GM21381 (cell line): Measurements from ENCODE around the gene RFC4.
"Not testable (repeated sequence)": the region's sequence is repeated elsewhere in the genome, so short reads cannot be mapped to it uniquely, and the experiment has no call there.

ENCODE experiments used
- ATAC-seq: cut with Tn5 transposase; IDR thresholded peaks from one replicate; pipeline ENCODE4 v1.9.1; 2021; ENCODE audit warnings: mild to moderate bottlenecking, moderate library complexity; ENCODE audit not compliant: unreplicated experiment

The RFC4 gene, protein sequence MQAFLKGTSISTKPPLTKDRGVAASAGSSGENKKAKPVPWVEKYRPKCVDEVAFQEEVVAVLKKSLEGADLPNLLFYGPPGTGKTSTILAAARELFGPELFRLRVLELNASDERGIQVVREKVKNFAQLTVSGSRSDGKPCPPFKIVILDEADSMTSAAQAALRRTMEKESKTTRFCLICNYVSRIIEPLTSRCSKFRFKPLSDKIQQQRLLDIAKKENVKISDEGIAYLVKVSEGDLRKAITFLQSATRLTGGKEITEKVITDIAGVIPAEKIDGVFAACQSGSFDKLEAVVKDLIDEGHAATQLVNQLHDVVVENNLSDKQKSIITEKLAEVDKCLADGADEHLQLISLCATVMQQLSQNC

DNA sequence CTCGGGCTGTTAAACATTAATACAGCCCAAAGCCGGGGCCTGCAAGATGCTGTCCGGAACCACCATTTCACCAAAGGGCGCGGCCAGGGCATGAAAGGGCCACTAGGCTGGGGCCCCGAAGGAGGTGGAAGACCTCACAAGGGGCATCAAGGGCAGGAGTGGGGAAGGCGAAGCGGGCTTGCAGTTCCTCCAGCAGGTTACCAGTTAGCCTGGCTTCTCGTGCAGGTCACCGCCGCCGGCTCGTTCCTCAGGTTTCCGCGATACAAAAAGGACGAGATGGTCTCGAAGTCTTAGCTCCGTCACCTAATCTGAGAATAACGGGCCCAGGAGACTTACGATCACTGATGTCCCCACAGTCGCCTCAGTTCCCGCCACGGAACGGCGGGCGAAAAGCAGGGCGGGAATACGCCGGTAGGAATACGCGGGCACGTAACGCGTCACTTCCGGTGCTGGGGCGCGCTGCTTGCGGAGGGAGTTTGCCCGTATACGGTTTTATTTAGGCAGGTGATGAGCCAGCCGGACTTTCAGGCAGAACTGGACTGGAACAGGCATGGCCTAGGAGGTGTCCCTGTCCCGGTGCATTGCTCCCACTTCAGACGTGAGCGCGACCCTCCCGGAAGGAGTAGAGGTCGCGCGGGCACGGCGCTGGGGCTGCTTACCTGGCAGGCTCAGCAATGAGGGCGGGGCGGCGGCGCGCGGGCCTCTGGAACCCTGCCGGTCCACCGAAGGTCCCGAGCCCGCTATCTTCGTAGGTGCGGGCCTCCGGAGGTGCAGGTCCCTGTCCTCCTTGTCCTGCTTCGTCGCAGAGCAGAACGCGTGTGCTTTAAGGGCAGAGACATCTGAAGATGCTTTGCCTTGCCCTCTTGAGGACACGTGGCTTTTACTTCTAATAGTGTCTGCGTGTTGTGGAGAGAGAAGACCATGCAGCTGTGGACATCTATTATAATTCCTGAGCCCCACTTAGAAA lies at the start of gene RFC4:
RFC4 (minus strand) TSS at position 394 of the 967 bp plus-strand sequence. CDS start 1,769 bp downstream, outside the sequence.
- peak; percentile 91 for ATAC-seq

DNA sequence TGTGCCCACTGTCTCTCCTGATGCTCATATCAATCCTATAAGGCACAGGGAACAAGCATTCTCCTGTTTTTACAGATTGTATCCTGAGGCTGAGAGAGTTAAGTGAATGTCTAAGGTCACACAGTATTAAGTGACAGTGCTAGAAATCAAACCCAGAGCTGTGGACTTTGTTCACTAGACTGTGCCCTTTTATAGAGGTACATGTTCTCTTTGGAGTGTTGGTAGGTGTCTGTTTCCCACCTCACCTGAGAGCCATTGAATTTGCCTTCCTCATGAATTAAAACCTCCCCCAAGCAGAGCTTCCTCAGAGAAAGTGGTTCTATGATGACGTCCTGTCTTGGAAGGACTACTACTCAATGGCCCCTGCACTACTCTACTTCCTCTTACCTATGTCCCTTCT lies 48.7 kb upstream of the RFC4 start:
- ATAC-seq, result no peak

DNA sequence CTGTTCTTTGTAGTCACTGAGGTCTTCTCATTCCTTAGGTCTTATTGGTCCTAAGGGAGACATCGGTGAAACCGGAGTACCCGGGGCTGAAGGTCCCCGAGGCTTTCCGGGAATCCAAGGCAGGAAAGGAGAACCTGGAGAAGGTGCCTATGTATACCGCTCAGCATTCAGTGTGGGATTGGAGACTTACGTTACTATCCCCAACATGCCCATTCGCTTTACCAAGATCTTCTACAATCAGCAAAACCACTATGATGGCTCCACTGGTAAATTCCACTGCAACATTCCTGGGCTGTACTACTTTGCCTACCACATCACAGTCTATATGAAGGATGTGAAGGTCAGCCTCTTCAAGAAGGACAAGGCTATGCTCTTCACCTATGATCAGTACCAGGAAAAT lies 47.9 kb upstream of the RFC4 start:
- ATAC-seq, result no peak

DNA sequence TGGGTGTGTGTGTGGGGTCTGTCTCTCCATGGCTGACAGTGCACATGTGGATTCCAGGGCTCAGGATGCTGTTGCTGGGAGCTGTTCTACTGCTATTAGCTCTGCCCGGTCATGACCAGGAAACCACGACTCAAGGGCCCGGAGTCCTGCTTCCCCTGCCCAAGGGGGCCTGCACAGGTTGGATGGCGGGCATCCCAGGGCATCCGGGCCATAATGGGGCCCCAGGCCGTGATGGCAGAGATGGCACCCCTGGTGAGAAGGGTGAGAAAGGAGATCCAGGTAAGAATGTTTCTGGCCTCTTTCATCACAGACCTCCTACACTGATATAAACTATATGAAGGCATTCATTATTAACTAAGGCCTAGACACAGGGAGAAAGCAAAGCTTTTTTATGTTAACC lies 46.7 kb upstream of the RFC4 start:
- no peak for ATAC-seq

DNA sequence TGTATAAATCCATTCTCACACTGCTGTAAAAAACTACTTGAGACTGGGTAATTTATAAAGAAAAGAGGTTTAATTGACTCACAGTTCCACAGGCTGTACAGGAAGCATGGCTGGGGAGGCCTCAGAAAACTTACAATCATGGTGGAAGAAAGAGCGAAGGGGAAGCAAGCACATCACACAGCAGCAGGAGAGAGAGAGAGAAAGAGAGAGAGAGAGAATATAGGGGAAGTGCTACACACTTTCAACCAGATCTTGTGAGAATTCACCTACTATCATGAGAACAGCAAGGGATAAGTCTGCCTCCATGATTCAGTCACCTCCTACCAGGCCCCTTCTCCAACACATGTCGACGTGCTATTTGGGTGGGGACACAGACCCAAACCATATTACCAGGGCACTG lies 45.6 kb upstream of the RFC4 start:
- not testable (repeated sequence) for ATAC-seq

DNA sequence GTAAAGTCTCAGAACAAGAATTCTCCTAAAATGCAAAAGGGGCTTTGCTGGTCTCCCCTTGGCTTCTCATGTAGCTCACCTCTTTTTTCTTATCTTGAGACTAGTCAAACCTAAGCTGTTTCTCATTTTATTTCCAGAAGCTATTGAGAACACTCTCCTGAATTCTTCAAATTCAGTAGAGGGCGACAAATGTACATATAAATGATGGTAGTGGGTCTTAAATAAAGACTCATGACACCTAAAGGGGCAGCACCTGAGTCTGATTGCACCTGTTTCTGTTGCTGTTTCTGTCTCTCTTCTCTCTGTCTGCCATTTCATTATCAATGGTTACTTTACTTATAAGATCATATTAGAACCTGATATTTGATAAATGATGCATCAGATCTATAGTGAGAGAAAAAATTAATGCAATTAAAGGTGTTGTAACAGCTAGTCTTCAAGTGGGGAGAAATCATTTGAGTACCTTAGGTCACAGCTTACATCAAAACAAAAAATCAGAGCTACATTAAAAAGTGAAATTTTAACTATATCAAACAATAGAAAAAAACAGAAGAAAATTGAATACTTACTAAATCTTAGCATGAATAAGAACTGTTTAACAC lies 43.2 kb upstream of the RFC4 start:
- peak; percentile 70 for ATAC-seq

DNA sequence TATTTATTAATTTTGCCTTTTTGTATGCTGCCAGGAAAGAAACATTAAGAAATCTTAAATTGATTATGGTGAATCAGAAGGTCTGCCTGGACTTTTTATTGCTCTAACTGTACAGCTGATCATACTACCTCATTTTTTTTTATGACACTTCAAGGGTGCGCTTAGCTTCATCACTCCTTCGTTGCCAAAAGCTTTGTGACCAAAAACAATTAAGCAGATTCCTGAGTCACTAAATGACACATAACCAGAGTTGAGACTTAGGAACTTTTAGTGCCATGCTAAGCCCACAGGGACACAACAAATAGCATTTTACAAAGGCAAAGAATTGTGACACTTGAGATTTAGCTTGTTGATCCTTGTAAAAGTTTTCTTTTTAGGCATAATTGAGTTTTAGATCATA lies 41.2 kb upstream of the RFC4 start:
- no peak for ATAC-seq

DNA sequence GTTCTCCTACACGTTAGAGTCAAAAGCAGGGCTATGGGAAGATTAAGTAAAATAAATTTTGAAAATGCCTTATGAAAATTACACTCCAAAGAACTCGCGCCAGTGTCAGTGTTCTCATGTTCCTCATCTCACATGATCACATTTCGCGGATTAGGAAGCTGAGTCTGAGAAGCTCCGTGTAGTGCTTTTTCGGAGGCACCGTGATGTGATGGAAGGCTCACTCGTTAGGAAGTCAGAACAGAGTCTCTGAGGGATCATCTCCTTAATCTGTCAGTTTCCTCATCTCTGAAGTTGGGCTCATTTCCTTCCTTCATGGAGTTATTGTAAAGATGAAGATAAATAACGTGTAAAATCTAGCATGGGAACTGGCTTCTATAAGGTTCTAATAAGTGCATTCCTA lies 39.5 kb upstream of the RFC4 start:
- ATAC-seq, result no peak

DNA sequence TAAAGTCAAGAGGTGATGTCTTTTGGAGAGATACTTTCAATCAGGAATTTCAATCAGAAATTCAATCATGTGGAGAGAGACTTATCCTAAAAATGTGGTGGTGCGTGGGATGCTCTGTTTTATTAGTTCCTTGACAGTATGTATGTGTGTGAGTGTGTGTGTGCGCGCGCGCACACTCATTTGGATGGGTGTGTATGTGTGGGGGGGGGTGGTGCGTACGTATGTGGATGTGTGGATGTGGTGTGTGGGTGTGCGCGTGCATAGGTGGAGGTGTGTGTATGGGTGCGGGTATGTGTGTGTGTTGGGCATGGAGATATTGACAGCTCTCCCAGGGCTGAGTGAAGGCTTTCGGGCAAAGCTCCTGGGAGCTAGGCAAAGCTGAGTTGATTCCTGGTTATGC lies 38.6 kb upstream of the RFC4 start:
- no peak for ATAC-seq

DNA sequence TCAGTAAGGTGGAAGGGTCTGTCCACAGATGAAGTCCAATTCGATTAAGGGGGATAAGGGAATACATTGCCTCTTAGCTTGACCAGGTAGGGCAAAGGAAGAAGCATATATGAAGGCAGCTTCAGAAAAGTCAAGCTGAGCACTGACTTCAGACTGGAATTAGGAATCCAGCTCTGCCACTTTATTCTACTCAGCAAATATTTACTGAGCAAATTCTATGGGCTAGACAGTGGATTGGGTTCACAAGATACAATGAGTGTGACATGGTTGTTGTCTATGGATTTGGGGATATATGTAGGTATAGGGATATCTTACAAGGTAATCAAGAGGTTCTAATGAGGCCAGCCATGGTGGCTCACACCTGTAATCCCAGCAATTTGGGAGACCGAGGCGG lies 36.8 kb upstream of the RFC4 start:
- ATAC-seq, result no peak

DNA sequence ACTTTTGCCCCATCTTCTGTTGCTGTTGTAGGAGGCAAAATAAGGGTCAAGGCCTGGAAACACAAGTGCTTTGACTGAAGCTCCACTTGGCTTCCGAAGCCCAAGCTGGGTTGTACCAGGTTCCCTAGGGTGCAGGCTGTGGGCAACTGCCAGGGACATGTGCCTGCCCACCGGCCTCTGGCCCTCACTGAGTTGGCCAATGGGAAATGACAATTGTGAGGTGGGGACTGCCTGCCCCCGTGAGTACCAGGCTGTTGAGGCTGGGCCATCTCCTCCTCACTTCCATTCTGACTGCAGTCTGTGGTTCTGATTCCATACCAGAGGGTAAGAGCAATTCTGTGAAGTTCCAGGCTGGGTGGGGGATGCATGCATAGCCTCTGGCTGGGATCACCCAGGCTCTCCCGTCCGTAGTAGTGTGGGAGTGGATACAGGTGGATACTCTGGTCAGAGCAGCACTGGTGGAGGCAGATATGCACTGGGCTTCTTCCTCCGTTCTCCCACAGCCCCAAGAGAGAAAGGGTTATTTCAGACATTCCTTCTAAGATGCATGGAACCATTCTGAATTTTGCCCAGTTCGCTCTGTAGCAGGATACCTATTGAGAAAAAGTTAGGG lies 36.2 kb upstream of the RFC4 start, which contains the start of gene ADIPOQ:
ADIPOQ (plus strand) TSS at position 285 of the 613 bp plus-strand sequence. CDS start 10,349 bp downstream, outside the sequence.
- no peak for ATAC-seq

DNA sequence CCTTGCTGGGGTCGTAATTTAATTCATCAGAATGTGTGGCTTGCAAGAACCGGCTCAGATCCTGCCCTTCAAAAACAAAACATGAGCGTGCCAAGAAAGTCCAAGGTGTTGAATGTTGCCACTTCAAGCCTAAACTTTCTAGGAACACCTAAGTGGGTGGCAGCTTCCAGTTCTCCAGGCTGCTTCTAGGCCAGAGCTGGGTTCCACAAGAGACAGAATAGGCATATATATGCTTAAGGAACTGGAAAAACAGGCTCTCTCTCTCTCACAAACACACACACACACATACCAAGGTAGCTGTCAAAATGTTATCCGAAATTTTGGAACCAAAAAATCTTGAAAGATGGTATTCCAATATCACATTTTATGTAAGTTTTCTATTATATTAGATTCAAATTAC lies 35.3 kb upstream of the RFC4 start:
- no peak for ATAC-seq

DNA sequence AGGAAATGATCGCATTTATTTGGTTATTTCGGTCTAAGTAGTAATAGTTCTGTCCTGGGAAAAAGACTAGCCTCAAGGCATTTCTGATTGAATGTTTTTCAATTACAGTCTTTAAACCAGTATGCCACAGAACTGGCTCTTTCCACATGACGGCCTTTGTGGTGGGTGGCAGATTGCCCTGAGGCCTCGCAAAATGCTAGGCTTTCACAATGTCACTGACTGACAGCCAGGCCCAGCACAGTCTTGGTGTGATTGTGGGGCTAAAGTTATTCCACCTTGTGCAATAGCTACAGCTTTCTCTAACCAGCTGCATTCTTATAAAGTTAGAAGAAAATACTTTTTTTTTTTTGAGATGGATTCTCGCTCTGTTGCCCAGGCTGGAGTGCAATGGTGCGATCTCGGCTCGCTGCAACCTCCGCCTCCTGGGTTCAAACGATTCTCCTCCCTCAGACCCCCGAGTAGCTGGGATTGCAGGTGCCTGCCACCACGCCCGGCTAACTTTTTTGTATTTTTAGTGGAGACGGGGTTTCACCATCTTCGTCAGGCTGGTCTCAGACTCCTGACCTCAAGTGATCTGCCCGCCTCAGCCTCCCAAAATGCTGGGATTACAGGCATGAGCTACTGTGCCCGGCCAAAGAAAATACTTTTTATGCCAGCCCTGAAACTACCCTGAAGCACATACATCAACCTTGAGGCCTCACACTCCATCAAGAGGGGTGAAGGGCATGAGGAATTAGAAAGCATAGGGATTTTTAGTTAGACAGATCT lies 33.8 kb upstream of the RFC4 start:
- no peak for ATAC-seq

DNA sequence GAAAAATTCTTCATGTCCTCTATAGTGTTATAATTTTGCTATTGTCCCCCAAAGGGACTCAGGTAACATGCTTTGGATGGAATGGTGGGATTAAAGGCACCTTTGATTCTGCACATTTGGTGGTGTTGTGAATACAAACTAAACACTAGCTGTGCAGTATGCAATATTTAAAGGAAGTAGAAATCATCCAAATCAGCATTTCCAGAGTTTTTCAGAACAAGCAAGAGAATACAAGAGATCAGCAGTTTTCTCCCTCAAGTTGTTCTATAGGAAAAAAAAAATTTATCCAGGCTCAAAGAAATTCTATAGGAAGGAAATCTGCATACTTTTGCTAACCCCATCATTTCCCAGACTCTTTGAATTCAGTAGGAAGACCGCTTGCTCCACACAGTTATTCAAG lies 26.0 kb upstream of the RFC4 start:
- ATAC-seq, result no peak

DNA sequence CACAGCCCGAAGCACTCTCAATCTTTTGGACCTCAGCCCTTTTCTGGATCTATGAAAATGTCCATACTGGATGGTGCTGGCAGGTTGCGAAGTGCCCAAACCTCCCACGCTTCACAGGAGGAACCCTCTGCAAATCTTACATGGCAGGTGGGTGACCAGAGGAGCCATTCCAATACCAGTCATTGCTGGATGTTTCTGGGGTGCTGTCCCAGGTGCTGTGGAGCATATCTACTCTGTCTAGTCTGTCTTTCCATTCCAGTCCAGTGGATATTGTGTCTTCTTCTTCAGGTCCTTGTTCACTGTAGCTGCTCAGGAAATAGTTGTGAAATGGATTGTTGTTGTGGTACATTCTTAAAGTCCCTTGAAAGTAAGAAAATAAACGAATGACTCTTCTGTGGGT lies 25.5 kb upstream of the RFC4 start:
- ATAC-seq, result no peak

DNA sequence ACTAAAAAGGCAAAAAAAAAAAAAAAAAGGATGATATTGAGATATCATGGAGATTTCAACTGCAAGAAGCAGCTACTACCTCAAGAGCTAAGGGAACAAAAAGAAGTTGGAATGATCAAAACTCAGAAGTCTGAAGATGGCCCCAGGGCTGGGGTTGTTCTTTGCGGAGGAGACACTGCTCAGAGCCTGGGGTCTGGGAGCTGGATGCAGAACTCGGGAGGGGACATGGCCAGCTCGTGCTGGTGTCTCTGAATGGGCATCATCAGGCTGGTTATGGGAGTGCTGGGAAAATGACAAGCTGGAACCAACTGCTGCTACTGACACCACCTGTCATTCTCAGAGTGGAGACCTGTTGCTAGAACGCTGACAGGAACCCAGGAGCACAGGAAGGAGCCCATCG lies 22.1 kb upstream of the RFC4 start:
- no peak for ATAC-seq

DNA sequence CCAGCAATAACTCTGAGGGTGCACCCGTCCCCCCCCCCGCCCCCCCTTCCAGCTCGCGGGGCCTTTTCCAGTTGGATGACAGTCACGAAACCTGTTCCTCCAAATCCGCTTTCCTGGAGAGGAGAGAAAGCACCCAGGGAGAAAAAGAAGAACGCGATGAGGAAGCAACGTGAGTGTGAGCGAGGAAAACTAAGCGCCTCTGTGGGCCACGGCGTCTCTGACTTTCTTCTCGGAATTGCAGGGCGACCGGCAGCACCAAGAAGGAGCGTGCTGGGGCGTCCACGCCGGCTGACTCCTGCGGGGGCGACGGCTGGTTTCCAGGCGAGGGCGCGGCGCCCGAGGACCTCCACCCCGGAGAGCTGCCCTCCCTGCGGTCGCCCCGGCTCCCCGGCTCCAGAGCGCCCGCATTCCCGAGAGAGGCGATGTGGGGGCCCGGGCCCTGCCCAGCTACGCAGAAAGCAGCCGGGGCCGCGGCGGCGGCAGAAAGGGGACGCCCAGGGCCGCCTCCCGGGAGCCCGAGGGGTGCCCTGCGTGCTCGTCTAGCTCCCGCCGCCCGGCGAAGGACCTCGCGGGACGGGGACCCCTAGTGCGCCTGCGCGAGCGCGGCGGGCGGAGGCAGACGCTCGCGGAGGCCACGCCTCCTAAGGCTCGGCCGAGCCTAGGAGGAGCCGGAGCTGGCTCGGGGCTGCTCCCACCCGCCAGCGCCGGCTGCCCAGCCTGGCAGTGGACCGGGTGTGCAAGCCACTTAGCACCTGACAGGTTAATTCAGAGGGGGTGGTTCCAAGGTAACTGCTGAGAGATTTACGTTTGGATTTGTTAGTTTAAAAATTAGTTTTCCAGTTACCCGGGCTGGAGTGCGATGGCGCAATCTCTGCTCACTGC lies 20.9 kb upstream of the RFC4 start:
- peak; percentile 92 for ATAC-seq

DNA sequence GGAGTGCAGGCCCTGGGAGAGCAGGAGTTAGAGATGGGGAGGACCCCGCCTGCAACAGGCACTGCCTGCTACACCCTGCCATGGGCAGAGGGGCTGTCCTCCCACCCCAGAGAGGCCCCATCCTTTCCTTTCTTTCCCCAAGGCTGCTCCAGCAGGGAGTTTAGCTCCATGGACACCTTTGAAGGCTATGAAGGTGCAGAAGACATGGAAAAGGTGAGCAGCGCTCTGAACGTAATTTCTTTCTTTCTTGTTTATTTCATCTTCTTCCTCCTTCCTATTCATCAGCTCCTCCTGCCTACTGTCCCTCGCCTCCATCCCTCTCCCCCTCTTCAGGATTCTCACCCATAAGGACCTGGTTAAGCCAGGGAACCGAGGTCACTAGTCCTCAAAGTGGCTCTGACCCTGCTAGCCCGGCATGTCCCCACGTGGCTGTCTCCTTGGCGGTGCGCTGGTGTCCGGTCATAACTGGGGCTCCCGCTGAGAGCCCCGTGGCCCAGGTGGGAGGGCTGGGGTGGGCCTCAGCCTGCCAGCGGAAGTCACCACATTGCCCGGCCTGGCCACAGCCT lies 20.2 kb upstream of the RFC4 start:
- ATAC-seq, result no peak

DNA sequence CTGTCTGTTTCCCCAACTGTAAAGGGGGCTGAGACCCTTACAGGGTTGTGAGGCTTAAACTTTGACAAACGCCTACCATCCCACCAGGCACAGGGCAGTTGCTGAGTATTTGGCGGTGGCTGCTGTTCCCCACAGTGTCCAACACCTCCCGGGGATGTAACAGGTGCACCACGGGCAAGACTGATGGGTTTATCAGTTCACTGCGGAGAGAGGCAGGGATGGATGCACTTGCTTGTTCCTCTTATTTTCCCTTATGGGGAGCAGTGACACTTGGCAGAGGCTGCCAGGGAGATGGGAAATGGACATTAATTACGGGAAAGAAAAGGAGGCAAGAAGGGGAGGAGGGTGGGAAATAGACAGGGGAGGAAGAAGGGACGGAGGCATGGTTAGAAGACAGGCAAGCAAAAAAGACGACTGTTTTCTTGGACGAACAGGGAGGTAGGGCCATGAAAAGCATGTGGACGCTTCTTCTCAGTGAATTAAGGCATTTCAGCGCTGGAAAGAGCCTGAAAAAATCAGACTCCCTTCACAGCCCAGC lies 19.7 kb upstream of the RFC4 start:
- no peak for ATAC-seq
